Activated CD8-positive, alpha-beta memory T cell treated with anti-CD3 and anti-CD28 coated beads, Interleukin-2, amount 50 U/mL, for 1 hour (primary cell): ENCODE results near the gene OBSCN.

Experiments used
- DNase-seq: peaks from one replicate; pipeline ENCODE4 v3.0.0-alpha.2; 2020; ENCODE audit errors: extremely low read depth

OBSCN gene

GRCh38 chr1:228377664-228378089 lies 169.8 kb downstream of the OBSCN start:
- DNase-seq = no peak

GRCh38 chr1:228378090-228378872 lies 170.4 kb downstream of the OBSCN start:
- DNase-seq = no peak

DNA sequence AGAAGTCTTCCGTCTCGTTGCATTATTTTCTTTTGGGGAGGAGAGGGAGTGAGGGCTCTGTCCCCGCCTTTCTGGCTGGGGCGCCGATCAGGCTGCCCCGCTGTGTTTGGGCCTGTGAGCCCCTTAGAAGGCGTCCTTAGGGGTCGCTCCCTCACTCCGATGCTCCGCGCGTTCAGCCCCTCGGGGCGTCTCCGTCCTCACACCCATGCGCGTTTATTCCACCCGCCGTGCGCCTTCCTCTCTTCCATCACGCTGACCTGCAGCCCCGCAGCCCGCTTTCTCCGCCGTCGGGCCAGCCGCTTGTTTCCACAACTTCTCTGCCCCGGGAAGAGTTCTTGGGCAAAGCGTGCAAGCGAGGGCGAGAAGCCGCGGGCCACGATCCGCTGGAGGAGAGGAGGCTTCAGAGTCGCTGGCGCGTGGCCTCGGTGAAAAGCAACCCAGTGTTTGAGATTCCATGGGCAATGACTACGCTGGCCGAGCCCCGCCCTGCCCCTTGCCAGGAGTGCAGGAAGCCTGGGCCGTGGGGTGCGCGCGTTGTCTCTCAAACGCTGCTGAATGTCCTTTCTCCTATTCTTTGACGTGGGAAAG lies 171.1 kb downstream of the OBSCN start:
- DNase-seq = no peak

- DNase-seq = no peak
These were observed 171.8 kb downstream of the OBSCN start for GRCh38 chr1:228379666-228380065.

- no peak for DNase-seq
These were observed 173.5 kb downstream of the OBSCN start for GRCh38 chr1:228381356-228381755.

DNA sequence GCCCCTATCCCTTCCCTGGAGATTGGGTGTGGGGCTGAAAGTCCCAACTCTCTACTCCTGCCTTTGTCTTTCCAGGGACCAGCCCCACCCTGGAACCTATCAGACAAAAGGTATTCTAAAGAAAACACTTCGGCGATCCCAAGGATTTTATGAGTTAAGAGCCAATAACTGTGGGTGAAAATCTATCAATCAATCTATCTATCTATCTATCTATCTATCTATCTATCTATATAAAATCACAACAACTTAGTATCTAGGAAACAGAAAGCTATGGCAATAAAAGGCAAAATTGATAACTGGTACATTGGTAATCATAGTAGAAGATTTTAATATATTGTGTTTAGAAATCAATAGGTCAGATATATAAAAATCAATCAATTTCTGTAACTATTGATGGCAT lies 175.9 kb downstream of the OBSCN start:
- no peak for DNase-seq

DNA sequence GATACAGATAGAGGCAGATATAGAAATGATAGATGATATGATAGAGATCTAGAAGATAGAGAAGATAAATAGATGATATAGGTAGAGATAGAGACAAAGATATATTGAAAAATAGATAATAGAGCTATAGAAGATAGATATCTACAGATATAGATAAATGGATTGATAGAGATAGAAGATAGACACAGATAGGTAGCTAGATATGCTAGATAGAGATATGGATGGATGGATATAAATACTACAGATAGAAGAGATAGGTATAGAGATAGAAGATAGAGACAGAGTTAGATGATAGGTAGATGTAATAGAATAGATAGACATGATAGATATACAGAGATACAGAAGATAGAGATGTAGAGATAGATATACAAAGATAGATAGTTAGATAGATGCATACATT lies 177.4 kb downstream of the OBSCN start:
- no peak for DNase-seq

- no peak for DNase-seq
These were observed 179.5 kb downstream of the OBSCN start for GRCh38 chr1:228387321-228387720.

DNA sequence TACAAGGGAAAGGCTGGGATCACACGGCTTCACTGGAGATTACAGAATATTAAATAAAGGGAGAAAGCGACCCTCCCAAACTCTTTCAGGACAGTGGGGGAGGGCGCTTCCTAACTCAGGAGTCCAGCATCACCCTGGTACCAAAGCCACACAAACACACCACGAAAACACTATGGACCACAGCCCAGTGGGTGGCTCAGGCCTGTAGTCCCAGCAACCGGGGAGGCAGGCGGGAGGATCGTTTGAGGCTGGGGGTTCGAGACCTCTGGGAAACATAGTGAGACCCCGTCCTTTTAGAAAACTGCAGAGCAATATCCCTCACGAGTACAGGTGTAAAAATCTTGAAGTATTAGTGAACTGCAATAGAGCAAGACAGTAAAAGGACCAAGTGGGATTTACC lies 182.8 kb downstream of the OBSCN start:
- DNase-seq = no peak

DNA sequence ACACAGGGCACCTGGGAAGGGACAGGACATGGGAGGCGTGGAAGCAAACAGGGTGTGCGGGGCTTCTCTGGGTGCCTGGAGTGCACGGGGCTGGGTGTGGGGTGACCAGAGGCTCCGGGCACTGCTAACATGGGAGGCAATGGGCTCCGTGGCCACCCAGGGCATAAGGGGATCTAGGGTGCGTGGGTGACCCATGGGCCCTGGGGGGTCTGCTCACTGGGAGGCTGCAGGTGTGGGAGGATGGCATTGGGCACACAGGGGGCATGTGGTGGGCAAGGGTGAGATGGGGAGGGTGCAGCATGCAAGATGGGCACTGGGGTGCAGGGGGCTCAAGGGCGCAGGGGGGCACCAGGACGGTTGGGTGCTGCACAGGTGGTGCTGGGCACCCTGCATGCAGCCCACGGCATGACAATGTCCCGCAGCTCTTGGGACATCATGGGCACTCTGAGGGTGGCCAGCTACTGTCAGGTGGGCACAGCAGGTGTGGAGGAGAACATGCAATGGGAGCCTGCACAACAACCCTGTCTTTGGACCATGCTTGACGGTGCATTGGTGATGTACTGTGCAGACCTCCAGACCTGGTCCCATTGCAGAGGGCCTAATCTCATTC lies 183.7 kb downstream of the OBSCN start:
- no peak for DNase-seq

DNA sequence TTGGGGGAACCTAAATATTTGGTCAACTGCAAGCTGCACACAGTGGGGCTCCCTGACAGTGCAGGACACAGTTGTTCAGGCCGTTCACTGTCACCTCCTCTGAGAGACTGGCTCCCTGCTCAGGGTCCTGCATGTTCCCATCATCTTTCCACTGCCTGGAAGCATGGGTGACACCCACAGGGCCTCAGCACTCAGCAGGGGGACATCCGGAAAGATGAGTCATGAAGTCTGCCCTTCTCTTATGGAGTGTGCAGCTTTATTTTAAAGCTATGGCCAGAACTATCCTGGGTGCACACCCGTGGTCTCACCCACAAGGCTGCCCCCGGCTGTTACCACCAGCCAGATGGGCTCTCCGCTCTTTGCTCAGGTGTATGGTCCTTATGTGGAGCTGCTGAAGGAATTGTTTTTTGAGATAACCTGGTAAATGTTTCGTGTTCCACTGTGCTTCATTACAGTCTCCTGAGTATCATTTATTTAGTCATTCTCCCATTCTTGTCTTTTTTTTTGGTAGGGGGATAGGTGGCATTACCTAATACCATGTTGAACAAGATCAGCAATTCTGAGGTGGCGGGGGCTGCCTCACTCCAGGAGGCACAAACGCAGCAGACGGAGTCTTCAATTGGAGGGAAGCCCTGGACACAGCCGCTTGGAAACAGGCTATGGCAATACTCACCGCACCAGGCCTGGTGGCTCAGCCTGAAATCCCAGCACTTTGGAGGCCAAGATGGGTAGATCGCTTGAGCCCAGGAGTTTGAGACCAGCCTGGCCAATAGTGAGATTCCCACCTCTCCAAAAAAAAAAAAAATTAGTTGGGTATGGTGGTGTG lies 184.5 kb downstream of the OBSCN start:
- DNase-seq = no peak

DNA sequence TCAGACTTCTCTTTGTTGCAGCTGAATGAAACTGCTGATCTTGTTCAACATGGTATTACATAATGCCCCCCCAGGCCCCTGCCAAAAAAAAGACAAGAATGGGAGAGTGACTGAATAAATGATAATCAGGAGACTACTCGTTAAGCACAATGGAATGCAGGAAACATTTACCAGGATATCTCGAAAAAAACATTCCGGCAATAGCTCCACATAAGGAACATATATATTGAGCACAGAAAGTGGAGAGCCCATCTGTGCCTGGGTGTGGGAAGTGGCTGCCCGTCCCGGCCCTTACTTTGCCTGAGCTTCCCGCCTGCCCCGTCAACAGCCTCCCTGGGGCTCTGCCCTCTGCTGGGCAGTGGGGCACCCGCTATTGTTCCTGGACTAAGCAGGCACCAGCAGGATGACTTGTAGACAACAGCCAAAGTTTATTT lies 185.4 kb downstream of the OBSCN start:
- DNase-seq = no peak

- DNase-seq = no peak
These were observed 186.1 kb downstream of the OBSCN start for GRCh38 chr1:228393811-228394570.

DNA sequence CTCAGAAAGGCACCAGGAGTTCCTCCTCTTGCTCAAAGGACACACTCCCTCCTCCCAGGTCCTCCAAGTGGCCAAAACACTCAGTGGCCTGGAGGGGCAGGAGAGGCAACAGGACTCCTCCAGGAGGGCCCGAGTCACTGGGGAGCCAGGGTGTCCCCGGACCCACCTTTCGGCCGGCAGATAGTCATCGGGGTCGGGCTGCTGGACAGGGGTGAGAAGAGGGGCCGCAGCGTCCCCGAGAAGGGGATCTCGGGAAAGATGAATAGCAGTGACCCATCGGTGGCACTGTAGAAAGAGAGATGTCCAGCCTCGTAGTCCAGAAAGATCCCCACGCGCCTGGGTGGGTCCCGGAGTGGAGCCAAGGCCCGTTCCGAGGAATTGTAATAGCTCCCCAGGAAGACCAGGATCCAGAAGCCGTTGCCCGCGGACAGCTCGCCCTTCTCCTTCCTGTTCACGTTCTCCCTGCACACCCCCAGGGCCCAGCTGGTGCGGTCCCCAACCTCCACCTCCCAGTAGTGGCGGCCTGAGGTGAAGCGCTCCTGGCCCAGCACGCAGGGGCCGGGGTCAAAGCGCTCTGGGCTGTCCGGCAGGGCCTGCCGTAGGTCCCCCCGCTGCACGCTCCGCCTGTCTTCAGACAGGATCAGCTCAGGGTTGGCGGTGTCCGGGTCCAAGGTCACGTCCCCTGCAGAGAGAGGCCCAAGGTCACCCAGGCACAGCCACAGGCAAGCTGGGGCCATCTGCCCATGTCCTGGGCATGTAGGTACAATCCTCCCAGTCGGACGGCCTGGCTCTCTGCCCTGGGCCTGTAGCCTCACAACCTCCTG lies 186.9 kb downstream of the OBSCN start:
- DNase-seq = no peak

DNA sequence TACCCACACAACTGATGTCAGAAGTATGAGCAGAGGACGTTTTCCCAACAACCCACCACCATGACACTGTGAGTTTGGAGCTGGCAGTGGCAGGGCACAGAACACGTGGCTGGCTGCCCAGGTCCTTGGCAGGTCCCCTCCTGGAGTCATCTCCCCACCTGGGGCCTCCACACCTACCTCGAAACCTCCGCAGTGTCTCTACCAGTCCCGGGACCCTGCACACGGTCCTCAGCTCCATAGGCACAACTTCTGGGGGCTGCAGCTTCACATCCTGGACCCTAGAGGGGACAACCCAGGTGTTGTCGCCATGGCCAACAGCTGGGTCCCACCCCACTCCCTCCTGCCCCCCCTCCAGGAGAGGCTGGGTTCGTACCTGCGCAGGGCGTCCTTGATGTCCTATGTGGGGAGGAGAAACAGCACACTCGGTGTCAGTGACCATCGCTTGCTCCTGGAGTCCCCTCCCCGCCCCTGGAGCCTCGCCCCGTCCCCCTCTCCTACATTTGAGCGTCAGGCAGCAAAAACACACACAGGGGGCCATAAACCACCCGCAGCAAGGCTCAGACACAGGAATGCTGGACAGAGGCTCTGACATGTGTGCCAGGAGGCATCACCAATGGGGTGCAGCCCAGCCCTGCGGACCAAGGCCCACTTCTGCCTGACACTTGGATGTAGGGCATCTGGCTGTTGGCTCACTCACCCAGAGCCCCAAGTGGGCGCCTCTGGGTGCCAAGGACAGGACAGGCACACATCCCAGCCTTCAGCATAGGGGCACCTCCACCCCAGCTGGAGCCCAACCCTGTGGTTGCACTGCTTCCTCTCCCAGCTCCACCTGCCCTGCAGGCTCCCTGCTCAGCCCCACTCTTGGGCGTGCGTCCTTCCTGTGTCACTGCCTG lies 189.2 kb downstream of the OBSCN start:
- no peak for DNase-seq

- no peak for DNase-seq
These were observed 190.1 kb downstream of the OBSCN start for GRCh38 chr1:228397966-228398365.

GRCh38 chr1:228398741-228399461 lies 191.1 kb downstream of the OBSCN start:
- no peak for DNase-seq

- DNase-seq = no peak
These were observed 191.8 kb downstream of the OBSCN start for GRCh38 chr1:228399531-228400236.
